ENCODE results near the gene AMH. TPM values are rescaled to one million over a fixed set of nuclear protein-coding genes. Genes with fewer than 3 reads are reported as not detected.

The AMH gene
- polyA plus RNA-seq, 3 donors = 0.12 TPM; not detected in 2

DNA sequence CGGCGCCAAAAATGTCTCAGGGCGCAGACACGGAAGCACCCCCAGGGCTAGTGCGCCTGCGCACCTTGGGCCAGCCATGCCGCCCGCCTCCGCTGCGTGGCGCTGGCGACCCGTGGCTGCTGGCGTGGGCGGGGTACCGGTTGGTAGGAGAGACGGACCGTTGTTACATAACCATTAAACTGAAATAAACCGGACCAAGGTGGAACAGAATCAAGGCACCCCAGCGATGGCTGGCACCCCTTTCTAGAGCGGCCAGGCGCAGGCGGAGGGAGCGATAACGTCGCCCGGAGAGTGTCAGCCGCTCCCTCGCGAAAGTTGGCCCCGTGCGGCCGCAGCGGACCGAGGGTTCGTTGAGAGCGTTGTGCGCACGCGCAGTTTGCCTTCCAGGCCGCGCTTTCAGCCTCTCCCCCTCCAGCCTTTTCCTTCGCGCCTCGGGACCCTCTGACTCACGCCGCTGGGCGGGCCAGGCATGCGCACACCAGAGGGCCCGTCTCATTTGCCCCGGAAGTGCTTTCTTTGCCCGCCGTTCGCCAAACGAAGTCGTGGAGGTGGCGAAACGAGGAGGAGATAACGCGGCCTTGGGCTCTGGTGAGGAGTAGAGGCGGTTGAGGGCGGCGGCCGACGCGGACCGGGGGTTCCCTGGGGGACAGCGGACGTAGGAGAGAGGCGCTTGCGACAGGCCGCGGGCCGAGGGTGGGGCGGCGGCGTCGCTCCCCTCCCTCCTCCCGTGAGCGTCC lies 12.6 kb upstream of the AMH start, which contains the start of the genes PLEKHJ1 and SF3A2:
PLEKHJ1 (minus strand) TSS at position 16 of the 737 bp plus-strand sequence. CDS start 81 bp downstream, outside the sequence.
SF3A2 (plus strand) TSS at position 511 of the 737 bp plus-strand sequence. CDS start 6,595 bp downstream, outside the sequence.
- Histone ChIP-seq H3K27ac (ENCODE audit: low read depth in 1 of 2, low read length in 2 of 2) (peak within 1 kb of the TSS; percentile 97 to 99), H3K4me3 (replicated peaks in 1 of 3; ENCODE audit: low read depth in 2 of 3, low read length in 3 of 3) (peak within 1 kb of the TSS; percentile 54 to 88 (median 73)), H3K36me3 (replicated peaks in 1 of 2; ENCODE audit: control insufficient read depth in 1 of 2, insufficient read depth in 2 of 2, low read length in 2 of 2) (peaks cover 20 to 37% of the 10 kb centered on the region in 2 donors), H4K20me1 (ENCODE audit: insufficient read depth, low read length) (peaks cover 86% of the 10 kb centered on the region), H3K4me1 (ENCODE audit: control insufficient read depth in 1 of 2, insufficient read depth in 2 of 2, low read length in 2 of 2) (peaks cover 51 to 66% of the 10 kb centered on the region in 2 donors), H3K27me3 (ENCODE audit: control insufficient read depth in 2 of 2, insufficient read depth in 2 of 2, low read length in 2 of 2) (no peaks in the 10 kb centered on the region), H3K79me2 (ENCODE audit: insufficient read depth, low read length) (peaks cover 88% of the 10 kb centered on the region), H3K4me2 (replicated peaks; ENCODE audit: extremely low read depth, low read length, poor library complexity, severe bottlenecking) (peak within 1 kb of the TSS; percentile 93), H3K9ac (ENCODE audit: insufficient read depth, low read length, poor library complexity, severe bottlenecking) (peak within 1 kb of the TSS; percentile 92), H2AFZ (ENCODE audit: insufficient read depth, low read depth, low read length, poor library complexity, severe bottlenecking) (peak within 1 kb of the TSS; percentile 84), H3K9me3 (replicated peaks in 1 of 2; ENCODE audit: control insufficient read depth in 1 of 2, insufficient read depth in 1 of 2, low read length in 2 of 2) (no peaks in the 10 kb centered on the region)
- WGBS (ENCODE audit: insufficient coverage) = under 1% methylated on average over 78 of the region's 80 CpGs
- Mint-ChIP-seq H3K36me3 (peaks cover 22 to 43% of the 10 kb centered on the region in 2 donors), H3K9me3 (no peaks in the 10 kb centered on the region), H3K27ac (peak within 1 kb of the TSS; percentile 97 to 100 (median 99)), H3K4me3 (peak within 1 kb of the TSS; percentile 87 to 94), H3K27me3 (ENCODE audit: low read depth in 3 of 3) (peaks cover 0 to 2% (median 1%) of the 10 kb centered on the region in 3 donors), H3K4me1 (peaks cover 62% of the 10 kb centered on the region)
- DNase-seq = peak; percentile 97 to 98 (median 98)
- intact Hi-C loops (cut with micrococcal nuclease) = loop anchor here (2.0 to 5.0 kb wide), 4 partner anchors 36 to 91 kb away; partner anchors contain the start of genes AP3D1 (in 2 of the 2), LSM7 (in 1 of the 2) and SPPL2B (in 1 of the 2)
- TF ChIP-seq CTCF (IDR thresholded peaks at IDR 0.05) = peak; percentile 99

DNA sequence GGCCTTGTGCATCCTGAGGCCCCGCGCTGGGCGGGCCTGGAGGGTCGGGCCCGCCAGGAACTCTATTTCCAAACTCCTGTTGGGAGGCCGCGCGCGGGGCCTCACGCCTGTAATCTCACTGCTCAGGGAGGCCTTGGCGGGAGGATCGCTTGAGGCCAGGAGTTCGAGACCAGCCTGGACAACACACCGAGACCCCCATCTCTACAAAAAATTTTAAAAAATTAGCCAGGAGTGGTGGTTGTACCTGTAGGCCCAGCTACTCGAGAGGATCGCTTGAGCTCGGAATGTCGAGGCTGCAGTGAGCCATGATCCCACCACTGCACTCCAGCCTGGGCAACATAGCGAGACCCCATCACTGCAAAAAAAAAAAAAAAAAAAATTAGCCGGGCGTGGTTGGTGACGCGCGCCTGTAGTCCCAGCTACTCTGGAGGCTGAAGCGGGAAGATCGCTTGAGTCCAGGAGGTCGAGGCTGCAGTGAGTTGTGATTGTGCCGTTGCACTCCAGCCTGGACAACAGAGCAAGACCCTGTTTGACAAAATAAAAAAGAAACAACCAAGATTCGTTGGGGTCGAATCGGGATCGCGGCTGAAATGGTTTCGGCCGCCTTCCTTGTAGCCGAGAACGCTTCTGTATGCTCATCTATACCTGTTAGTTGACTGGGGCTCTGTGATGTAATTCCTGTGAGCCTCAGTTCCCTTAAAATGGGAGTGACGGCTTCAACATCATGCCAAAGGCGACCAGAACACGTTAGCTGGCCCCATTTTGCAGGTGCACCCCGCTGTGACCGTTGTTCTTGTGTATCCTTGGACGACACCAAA lies 11.9 kb upstream of the AMH start:
- H3K27ac Mint-ChIP-seq = peak overlapping the region; percentile 97 to 100 (median 99)

More for the DNA sequence above, 11.9 kb upstream of the AMH start:
- peak overlapping the region; percentile 92 for H3K9ac ChIP-seq (ENCODE audit: insufficient read depth, low read length, poor library complexity, severe bottlenecking)
- no peak for DNase-seq
- H3K4me3 ChIP-seq (replicated peaks in 1 of 3; ENCODE audit: low read depth in 2 of 3, low read length in 3 of 3) = peak overlapping the region; percentile 26 to 88 (median 73)
- H2AFZ ChIP-seq (ENCODE audit: insufficient read depth, low read depth, low read length, poor library complexity, severe bottlenecking) = peak overlapping the region; percentile 84
- peaks cover 65% of the 10 kb centered on the region for H3K4me1 Mint-ChIP-seq
- H3K27ac ChIP-seq (ENCODE audit: low read depth in 1 of 2, low read length in 2 of 2) = peak overlapping the region; percentile 97 to 99
- H4K20me1 ChIP-seq (ENCODE audit: insufficient read depth, low read length) = peaks cover 86% of the 10 kb centered on the region
- peak overlapping the region; percentile 93 for H3K4me2 ChIP-seq (replicated peaks; ENCODE audit: extremely low read depth, low read length, poor library complexity, severe bottlenecking)
- no peaks in the 10 kb centered on the region for H3K27me3 ChIP-seq (ENCODE audit: control insufficient read depth in 2 of 2, insufficient read depth in 2 of 2, low read length in 2 of 2)
- 51% methylated on average over 32 of the region's 43 CpGs for WGBS (ENCODE audit: insufficient coverage)
- no peaks in the 10 kb centered on the region for H3K9me3 Mint-ChIP-seq
- H3K79me2 ChIP-seq (ENCODE audit: insufficient read depth, low read length) = peaks cover 94% of the 10 kb centered on the region
- peaks cover 20 to 40% of the 10 kb centered on the region in 2 donors for H3K36me3 Mint-ChIP-seq
- H3K27me3 Mint-ChIP-seq (ENCODE audit: low read depth in 3 of 3) = peaks cover 0 to 2% (median 1%) of the 10 kb centered on the region in 3 donors
- H3K36me3 ChIP-seq (replicated peaks in 1 of 2; ENCODE audit: control insufficient read depth in 1 of 2, insufficient read depth in 2 of 2, low read length in 2 of 2) = peaks cover 18 to 36% of the 10 kb centered on the region in 2 donors
- H3K4me3 Mint-ChIP-seq = peak overlapping the region; percentile 87 to 94
- H3K4me1 ChIP-seq (ENCODE audit: control insufficient read depth in 1 of 2, insufficient read depth in 2 of 2, low read length in 2 of 2) = peaks cover 51 to 66% of the 10 kb centered on the region in 2 donors
- TF ChIP-seq CTCF (IDR thresholded peaks at IDR 0.05) = no peak
- intact Hi-C loops (cut with micrococcal nuclease) = loop anchor here (2.0 to 5.0 kb wide), 4 partner anchors 36 to 90 kb away; partner anchors contain the start of genes AP3D1 (in 2 of the 2), LSM7 (in 1 of the 2) and SPPL2B (in 1 of the 2)
- H3K9me3 ChIP-seq (replicated peaks in 1 of 2; ENCODE audit: control insufficient read depth in 1 of 2, insufficient read depth in 1 of 2, low read length in 2 of 2) = no peaks in the 10 kb centered on the region

Data from CD14-positive monocyte (primary cell).